PC-9 (cell line): Measurements from ENCODE around the gene PRPSAP2. TPM values are rescaled to one million over a fixed set of nuclear protein-coding genes. Genes with fewer than 3 reads are reported as not detected.

Source experiments
- BruUV-seq: library from RNA; stranded (reverse); fragments of 400-500 nt; replicated peaks from 2 replicates; lab custom pipeline; 2021; lab: Mats Ljungman, UMichigan
- CTCF ChIA-PET: fragments of 300-600 bp; sonication (Branson Sonifier 250); formaldehyde crosslinking; loops from one replicate; lab custom pipeline; 2022; ENCODE audit warnings: antibody characterized with exemption; lab: Charles Lee
- POLR2A ChIA-PET: fragments of 300-600 bp; sonication (Branson Sonifier 250); formaldehyde crosslinking; loops from one replicate; lab custom pipeline; 2022; ENCODE audit warnings: antibody characterized with exemption; ENCODE audit not compliant: unreplicated experiment; lab: Charles Lee
- DNase-seq, 2 experiments: peaks; one replicate each; pipeline versions ENCODE4 v3.0.0 to v3.0.0-alpha.2; 2015 to 2022; ENCODE audit warnings: mixed read lengths in 1 of 2
- H2AFZ ChIP-seq: fragments of 200-600 bp; sonication (generic); 2 replicates; pipeline ENCODE4 v1.8.1; 2017; ENCODE audit warnings: antibody characterized with exemption
- H3F3A ChIP-seq: fragments of 200-600 bp; sonication (generic); 2 replicates; pipeline ENCODE4 v1.8.1; 2017; ENCODE audit warnings: antibody characterized with exemption, mild to moderate bottlenecking, low read depth; ENCODE audit not compliant: insufficient read depth
- H3K27ac ChIP-seq: fragments of 200-600 bp; sonication (generic); 2 replicates; pipeline ENCODE4 v1.6.1; 2016; ENCODE audit warnings: mixed run types
- H3K27me3 ChIP-seq: fragments of 200-600 bp; sonication (generic); 2 replicates; pipeline ENCODE4 v1.6.1; 2016; ENCODE audit warnings: low read depth, mixed run types; ENCODE audit not compliant: insufficient read depth
- H3K36me3 ChIP-seq: fragments of 200-600 bp; sonication (generic); 2 replicates; pipeline ENCODE4 v1.6.1; 2016; ENCODE audit warnings: low read depth, mixed run types
- H3K4me1 ChIP-seq: fragments of 200-600 bp; sonication (generic); replicated peaks from 2 replicates; pipeline ENCODE4 v1.6.1; 2016; ENCODE audit warnings: mixed run types; ENCODE audit not compliant: insufficient read depth
- H3K4me2 ChIP-seq: fragments of 200-600 bp; sonication (generic); 2 replicates; pipeline ENCODE4 v1.6.1; 2017; ENCODE audit warnings: mixed run types
- H3K4me3 ChIP-seq: fragments of 200-600 bp; sonication (generic); 2 replicates; pipeline ENCODE4 v1.6.1; 2016; ENCODE audit warnings: mixed run types
- H3K79me2 ChIP-seq: fragments of 200-600 bp; sonication (generic); 2 replicates; pipeline ENCODE4 v1.6.1; 2017; ENCODE audit warnings: low read depth, mixed run types
- H3K9me2 ChIP-seq: fragments of 200-600 bp; sonication (generic); 2 replicates; pipeline ENCODE4 v1.8.1; 2017; ENCODE audit warnings: mild to moderate bottlenecking; ENCODE audit not compliant: insufficient read depth
- H3K9me3 ChIP-seq: fragments of 200-600 bp; sonication (generic); 2 replicates; pipeline ENCODE4 v1.8.1; 2016; ENCODE audit warnings: low read depth; ENCODE audit not compliant: insufficient read depth
- H4K20me1 ChIP-seq: fragments of 200-600 bp; sonication (generic); 2 replicates; pipeline ENCODE4 v1.8.1; 2017; ENCODE audit not compliant: insufficient read depth
- CTCF ChIP-seq: fragments of 200-600 bp; sonication (generic); conservative IDR thresholded peaks from 2 replicates; pipeline ENCODE4 v1.6.1; 2017; ENCODE audit warnings: mixed run types, antibody characterized with exemption, mild to moderate bottlenecking, moderate library complexity
- EZH2 ChIP-seq: fragments of 200-600 bp; sonication (generic); IDR thresholded peaks from 2 replicates; pipeline ENCODE4 v1.8.0; 2017; ENCODE audit warnings: antibody characterized with exemption, low read depth
- intact Hi-C: fragments of 100-400 bp; cut with micrococcal nuclease; formaldehyde crosslinking; loops from one replicate; pipeline ENCODE4 v1.10.0; 2022; ENCODE audit not compliant: unreplicated experiment
- total RNA-seq: library from RNA; stranded (reverse); gene quantifications from 2 replicates; pipeline ENCODE4 v1.2.3, GENCODE V29; 2021

PRPSAP2 gene
- total RNA-seq, 1 experiment from 2014 or later, result 50.0 TPM

- H4K20me1 ChIP-seq, result peaks cover 4% of the 10 kb centered on the region; the same call in 1 of the 2 replicates
- H3K4me2 ChIP-seq, result no peak overlapping the region
- no peak for TF ChIP-seq EZH2
- TF ChIP-seq CTCF, result no peak
- H3K9me3 ChIP-seq, result no peaks in the 10 kb centered on the region
- BruUV-seq, result no TSS peak
- ChIA-PET CTCF (no interaction called here), POLR2A (no interaction called here)
- H3K4me3 ChIP-seq, result no peak overlapping the region
- peaks cover 9% of the 10 kb centered on the region; the same call in 1 of the 2 replicates for H3F3A ChIP-seq
- peaks cover 11% of the 10 kb centered on the region; the same call in 1 of the 2 replicates for H3K36me3 ChIP-seq
- intact Hi-C loops, result no loop called here
- no peaks in the 10 kb centered on the region for H3K27me3 ChIP-seq
- H3K27ac ChIP-seq, result no peak overlapping the region
- H3K79me2 ChIP-seq, result no peaks in the 10 kb centered on the region
- H2AFZ ChIP-seq, result no peak overlapping the region
- no peaks in the 10 kb centered on the region for H3K9me2 ChIP-seq
- H3K4me1 ChIP-seq, result peaks cover 4% of the 10 kb centered on the region; the same call in 1 of the 2 replicates
- DNase-seq, result no peak
These were observed 119.1 kb downstream of the PRPSAP2 start for GRCh38 chr17:18977021-18977420.

GRCh38 chr17:18977646-18978045, 119.7 kb downstream of the PRPSAP2 start:
- BruUV-seq, result TSS peak; percentile 3
- ChIA-PET POLR2A (no interaction called here), CTCF (no interaction called here)
- H2AFZ ChIP-seq, result no peak overlapping the region
- H3F3A ChIP-seq, result peaks cover 10% of the 10 kb centered on the region; the same call in 1 of the 2 replicates
- peaks cover 10% of the 10 kb centered on the region for H3K4me1 ChIP-seq
- H3K4me2 ChIP-seq, result no peak overlapping the region
- no peaks in the 10 kb centered on the region for H3K27me3 ChIP-seq
- peaks cover 5% of the 10 kb centered on the region for H4K20me1 ChIP-seq
- peaks cover 11% of the 10 kb centered on the region; the same call in 1 of the 2 replicates for H3K36me3 ChIP-seq
- no peak overlapping the region for H3K4me3 ChIP-seq
- no peaks in the 10 kb centered on the region for H3K79me2 ChIP-seq
- intact Hi-C loops, result no loop called here
- H3K9me2 ChIP-seq, result no peaks in the 10 kb centered on the region
- no peaks in the 10 kb centered on the region for H3K9me3 ChIP-seq
- no peak for DNase-seq
- TF ChIP-seq EZH2, result no peak
- TF ChIP-seq CTCF, result no peak
- H3K27ac ChIP-seq, result no peak overlapping the region

GRCh38 chr17:18978050-18978449, 120.1 kb downstream of the PRPSAP2 start:
- Histone ChIP-seq H3K4me1 (peaks cover 12% of the 10 kb centered on the region), H3K36me3 (peaks cover 11% of the 10 kb centered on the region; the same call in 1 of the 2 replicates), H3K4me3 (no peak overlapping the region), H3K27ac (no peak overlapping the region), H2AFZ (no peak overlapping the region), H3F3A (peaks cover 10% of the 10 kb centered on the region; the same call in 1 of the 2 replicates), H4K20me1 (peaks cover 9% of the 10 kb centered on the region), H3K9me2 (no peaks in the 10 kb centered on the region), H3K4me2 (no peak overlapping the region), H3K27me3 (no peaks in the 10 kb centered on the region), H3K79me2 (no peaks in the 10 kb centered on the region), H3K9me3 (no peaks in the 10 kb centered on the region)
- CTCF ChIA-PET, result no interaction called here
- POLR2A ChIA-PET, result no interaction called here
- BruUV-seq, result no TSS peak
- DNase-seq, result no peak
- intact Hi-C loops, result no loop called here
- TF ChIP-seq CTCF, result no peak
- TF ChIP-seq EZH2, result no peak
